CD4-positive, alpha-beta T cell treated with Interleukin-4 for 1 hour (primary cell): ENCODE results near the gene CAMSAP2.
"Not testable (repeated sequence)": the region's sequence is repeated elsewhere in the genome, so short reads cannot be mapped to it uniquely, and the experiment has no call there.

ENCODE experiments used
- DNase-seq, 2 donors: peaks; one replicate each; pipeline ENCODE4 v3.0.0-alpha.2; 2020 to 2022

The CAMSAP2 gene

GRCh38 chr1:200783926-200784325, 45.2 kb downstream of the CAMSAP2 start:
- DNase-seq: no peak

- no peak for DNase-seq
Measured at GRCh38 chr1:200784576-200784975, 45.9 kb downstream of the CAMSAP2 start.

DNA sequence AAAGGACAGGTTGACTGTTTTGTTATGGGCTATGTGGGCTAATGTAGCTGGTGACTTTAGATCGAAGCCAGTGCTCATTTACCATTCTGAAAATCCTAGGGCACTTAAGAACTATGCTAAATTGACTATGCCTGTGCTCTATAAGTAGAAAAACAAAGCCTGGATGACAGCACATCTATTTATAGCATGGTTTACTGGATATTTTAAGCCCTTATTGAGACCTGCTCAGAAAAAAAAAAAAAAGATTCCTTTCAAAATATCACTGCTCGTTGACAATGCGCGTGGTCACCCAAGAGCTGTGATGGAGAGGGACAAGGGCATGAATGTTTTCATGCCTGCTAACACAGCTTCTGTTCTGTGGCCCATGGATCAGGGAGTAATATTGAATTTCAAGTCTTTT, 48.1 kb downstream of the CAMSAP2 start:
- no peak for DNase-seq

GRCh38 chr1:200787896-200788387, 49.2 kb downstream of the CAMSAP2 start:
- no peak for DNase-seq

DNA sequence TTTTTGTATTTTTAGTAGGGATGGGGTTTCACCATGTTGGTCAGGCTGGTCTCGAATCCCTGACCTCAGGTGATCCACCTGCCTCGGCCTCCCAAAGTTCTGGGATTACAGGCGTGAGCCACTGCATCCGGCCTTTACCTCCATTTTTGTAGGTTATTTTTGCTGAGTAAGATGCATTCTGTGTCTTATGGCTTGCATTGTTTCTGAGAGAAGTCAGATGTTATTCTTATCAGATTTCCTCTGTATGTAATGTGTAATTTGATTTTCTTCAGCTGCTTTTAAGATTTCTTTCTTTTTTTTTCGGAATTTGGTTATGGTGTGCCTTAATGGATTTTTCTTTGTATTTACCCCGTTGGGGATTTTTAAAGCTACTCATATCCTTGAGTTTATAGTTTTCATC, 52.3 kb downstream of the CAMSAP2 start:
- DNase-seq: not testable (repeated sequence)

GRCh38 chr1:200793677-200794076, 55.0 kb downstream of the CAMSAP2 start:
- no peak for DNase-seq

- DNase-seq: no peak
Measured at GRCh38 chr1:200794506-200795065, 55.9 kb downstream of the CAMSAP2 start.

DNA sequence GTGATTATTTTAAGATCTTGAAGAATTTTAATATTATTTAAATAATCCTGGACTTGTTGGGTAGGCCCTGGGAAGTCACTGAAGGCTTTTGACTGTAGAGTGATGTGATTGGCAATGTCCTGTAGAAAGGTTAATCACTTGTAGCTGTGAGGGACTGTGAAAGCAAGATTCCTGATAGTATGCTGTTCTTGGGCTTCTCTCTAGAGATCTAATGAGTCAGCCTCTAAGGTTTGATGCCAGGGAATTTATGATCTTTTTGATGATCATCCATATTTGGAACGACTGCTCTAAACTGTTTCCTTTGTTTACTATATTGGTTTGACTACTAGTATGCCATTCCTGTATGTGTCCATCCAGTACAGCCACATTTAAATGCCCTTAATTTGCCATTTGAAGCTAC, 56.5 kb downstream of the CAMSAP2 start:
- no peak for DNase-seq

GRCh38 chr1:200802042-200802441, 63.3 kb downstream of the CAMSAP2 start:
- no peak for DNase-seq

DNA sequence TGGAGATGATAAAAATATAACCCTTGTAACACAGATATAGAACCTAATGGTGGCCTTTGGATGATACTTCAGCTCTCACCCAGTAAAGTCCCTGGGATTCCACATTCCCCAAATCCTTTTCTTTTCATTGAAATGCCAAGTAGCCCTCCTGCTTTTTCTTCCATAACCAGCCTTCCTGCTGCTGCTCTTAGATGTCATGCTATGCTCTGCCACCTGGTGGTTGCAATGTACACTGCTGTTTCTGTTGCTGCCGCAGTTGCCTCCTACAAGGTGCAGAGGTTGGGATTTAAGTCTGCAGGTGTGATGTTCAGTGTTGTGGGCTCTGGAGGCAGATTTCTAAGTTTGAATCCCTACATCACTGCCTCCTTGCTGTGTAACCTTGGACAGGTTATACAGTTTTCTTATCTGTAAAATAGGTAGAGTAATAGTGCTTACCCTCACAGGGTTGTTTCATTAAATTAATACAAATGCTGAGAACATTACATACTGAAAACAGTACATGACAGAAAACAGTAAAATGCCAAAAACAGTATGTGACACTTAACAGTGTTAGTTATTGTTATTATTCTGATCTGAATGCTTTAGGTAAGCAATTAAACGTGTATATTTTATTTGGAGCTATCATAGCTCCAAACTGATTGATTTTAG, 64.3 kb downstream of the CAMSAP2 start:
- DNase-seq: peak; percentile 75 to 76

- no peak for DNase-seq
Measured at GRCh38 chr1:200805719-200806118, 67.0 kb downstream of the CAMSAP2 start.

- no peak for DNase-seq
Measured at GRCh38 chr1:200808846-200809245, 70.2 kb downstream of the CAMSAP2 start.

DNA sequence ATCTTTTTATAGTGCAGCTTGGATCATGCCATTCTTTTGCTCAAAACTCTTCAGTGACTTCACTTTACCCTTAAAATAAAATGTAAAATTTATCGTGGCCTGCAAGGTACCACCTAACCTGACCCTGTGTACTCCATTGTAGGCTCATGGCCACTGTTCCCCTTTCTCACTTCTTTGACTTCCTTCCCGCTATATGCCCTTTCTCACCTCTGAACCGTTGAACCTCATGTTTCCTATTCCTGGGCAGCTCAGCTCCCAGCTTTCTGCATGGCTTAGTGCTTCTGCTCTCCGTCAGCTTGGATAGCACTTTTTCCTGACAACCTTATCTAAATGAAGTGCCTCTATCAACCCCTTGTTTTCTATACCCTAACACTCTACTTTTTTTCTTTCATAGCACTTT, 73.0 kb downstream of the CAMSAP2 start:
- DNase-seq: no peak

DNA sequence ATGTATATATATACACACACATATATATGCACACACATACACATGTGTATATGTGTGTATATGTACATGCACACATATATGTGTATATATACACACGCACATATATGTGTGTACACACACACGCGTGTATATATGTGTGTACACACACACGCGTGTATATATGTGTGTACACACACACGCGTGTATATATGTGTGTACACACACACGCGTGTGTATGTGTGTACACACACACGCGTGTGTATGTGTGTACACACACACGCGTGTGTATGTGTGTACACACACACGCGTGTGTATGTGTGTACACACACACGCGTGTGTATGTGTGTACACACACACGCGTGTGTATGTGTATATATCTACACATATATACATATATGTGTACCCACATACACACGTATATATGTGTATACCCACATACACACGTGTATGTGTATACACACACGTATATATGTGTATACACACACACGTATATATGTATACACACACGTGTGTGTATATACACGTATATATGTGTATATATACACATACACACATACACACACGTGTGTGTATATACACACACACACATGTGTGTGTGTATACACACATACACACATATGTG, 78.0 kb downstream of the CAMSAP2 start:
- DNase-seq: not testable (repeated sequence)

DNA sequence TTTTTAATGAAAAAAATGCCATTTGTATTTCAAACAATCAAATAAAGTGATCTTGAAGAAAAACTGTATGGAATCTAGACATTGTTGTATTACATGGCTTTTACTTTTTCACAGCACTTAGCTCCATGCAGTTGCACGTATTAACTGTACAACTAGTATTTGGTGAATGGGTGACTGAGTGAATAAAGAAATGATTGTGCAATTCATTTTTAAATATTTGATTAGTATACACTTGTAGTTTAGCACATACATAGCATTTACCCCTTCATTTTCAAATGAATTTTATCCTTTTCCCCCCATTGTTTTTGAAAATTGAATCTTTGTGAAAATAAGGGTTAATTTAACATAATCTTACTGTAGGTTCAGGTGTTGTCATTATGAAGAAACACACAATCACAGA, 79.6 kb downstream of the CAMSAP2 start:
- DNase-seq: no peak

DNA sequence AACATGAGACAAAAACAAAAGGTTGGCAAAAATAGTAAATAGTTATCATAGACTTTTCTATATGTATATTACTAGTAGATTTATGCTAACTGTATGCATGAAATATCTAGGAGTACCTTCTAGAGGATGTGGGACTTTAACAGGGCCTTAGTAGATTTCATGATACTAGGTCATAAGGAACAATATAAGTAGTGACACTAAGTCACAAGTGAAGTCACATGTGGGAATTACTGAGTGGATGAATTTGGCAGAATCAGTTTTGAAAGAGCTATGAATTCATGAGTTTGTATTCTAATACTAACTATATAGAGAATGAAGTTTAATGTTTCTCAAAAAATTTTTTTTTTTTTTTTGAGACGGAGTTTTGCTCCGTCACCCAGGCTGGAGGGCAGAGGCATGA, 81.0 kb downstream of the CAMSAP2 start:
- no peak for DNase-seq

DNA sequence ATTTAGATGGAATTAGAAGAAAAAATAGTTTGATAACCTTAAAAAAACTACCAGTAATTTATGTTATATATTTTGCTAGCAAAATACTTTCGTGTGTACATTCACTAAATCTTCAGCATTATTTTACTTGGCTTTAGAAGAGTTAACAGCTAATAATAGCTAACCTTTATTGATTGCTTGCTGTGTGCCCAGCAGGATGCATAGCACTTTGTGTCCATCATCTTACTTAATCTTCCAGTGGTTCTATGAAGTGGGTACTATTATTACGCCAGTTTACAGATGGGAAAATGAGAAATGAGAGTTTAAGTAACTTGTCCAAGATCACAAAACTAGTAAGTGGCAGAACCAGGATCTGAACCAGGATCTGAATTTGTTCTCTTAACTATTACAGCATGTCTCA, 92.4 kb downstream of the CAMSAP2 start:
- no peak for DNase-seq

- no peak for DNase-seq
Measured at GRCh38 chr1:200834383-200834782, 95.7 kb downstream of the CAMSAP2 start.

DNA sequence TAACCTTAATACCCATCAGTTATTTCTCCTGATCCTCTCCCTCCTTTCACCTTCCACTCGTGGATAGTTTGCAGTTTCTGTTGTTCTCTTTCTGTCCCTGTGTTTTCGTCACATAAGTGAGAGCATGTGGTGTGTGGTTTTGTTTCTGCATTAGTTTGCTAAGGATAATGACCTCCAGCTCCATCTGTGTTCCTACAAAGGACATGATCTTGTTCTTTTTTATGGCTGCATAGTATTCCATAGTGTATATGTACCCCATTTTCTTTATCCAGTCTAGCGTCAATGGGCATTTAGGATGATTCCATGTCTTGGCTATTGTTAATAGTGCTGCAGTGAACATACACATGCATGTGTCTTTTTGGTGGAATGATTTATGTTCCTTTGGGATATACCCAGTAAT, 97.5 kb downstream of the CAMSAP2 start:
- no peak for DNase-seq

GRCh38 chr1:200837931-200838571, 99.4 kb downstream of the CAMSAP2 start:
- DNase-seq: peak in 1 of 2 donors; percentile 21

DNA sequence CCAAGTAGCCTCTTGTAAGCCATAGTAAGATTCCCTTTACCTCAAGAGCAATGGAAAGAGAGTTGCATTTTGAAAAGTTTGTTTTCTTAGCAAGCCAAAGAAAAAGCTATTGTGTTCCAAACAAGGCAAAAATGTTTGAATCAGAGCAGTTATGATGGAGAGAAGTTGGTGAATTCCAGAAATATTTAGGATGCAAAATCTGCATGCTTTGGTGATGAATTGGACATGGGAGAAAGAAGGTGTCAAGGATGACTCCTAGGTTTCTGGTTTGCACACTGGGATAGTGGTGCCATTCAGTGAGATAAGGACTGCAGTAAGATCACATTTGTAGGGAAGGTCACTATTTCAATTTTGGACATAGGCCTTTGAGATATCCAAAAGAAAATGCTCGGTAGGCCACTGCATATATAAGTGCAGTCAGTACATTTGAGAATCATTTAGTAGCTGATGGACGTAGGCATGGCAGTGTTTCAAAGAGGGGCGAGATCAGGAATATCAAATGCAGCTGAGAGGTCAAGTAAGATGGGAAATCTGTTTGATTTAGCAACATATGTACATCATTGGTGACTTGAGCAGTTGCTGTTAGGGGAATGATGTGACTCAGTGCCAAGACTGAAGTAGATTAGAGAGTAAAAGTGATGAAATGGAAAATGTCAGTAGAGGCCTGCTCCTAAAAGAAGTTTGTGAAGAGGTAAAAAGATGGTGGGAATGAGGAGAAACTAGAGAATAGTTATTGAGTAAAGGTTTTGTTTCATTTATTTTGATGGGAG, 100.2 kb downstream of the CAMSAP2 start:
- DNase-seq: no peak

DNA sequence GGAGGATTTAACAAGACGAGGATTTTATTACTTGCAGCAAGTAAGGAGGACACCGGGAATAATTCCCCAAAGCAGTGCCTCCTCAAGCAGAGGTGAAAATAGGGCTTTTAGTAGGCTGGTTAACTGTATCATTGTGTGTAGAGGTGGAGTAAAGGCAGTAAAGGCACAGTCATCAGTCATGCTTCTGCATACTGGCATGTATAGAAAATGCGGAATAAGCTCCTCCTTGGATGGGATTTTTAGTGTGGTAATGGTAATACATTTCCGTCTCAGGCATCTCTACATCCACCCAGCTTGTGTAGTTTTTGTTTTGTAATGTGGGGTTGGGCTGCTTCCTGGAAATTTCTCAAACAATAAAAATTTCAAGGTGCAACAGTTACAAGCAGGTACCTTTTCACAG, 106.7 kb downstream of the CAMSAP2 start:
- DNase-seq: no peak

DNA sequence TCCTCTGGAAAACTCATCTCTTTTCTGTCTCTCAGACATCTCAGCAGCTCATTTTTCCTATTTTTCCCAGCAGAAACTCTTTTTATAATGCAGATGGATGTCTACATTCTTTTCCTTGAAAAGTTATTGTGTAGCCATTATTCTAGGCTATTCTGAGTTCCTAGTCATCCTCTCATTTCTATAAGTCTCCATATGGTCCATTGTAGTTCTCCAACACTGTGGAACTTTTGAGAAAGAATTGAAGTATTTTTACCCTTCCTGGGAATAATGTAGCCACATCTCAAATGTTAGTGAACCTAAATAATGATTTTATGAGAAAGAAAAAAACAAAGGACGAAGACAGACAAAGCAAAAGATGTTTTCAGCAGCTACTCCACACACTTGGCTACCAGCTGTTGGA, 107.7 kb downstream of the CAMSAP2 start:
- DNase-seq: no peak
